GM12875 (cell line): ENCODE data around the gene CPE.

ENCODE experiments used
- H3K4me3 ChIP-seq: one replicate; pipeline ENCODE4 v1.5.1; 2011; ENCODE audit warnings: low read depth, low read length, control low read depth
- CTCF ChIP-seq: IDR thresholded peaks from 2 replicates; pipeline ENCODE4 v1.5.1; 2011; ENCODE audit warnings: low read depth, mild to moderate bottlenecking, control low read depth, inconsistent platforms, low read length, moderate library complexity, borderline replicate concordance; ENCODE audit not compliant: insufficient read depth

The CPE gene

DNA sequence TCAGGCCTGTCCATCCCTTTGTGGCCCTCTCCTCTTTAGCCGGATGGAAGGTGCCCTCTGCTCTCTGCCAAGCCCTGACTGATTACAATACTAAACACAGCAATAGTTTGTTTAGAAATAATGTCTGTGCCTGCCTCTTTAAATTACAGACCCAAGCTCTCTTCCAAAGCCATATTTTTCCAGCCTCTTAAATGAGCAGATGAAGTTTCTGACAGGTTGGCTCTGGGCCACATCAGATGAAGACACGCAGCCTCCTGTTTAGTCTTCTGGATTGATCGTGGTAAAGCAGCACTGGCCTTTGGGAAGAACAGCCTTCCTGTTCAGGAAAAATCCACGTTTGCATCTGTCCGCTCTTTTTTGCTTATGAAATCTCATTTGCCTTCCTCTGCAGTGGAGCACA, 133.6 kb downstream of the CPE start:
- no peak for TF ChIP-seq CTCF
- H3K4me3 ChIP-seq, result no peak overlapping the region

DNA sequence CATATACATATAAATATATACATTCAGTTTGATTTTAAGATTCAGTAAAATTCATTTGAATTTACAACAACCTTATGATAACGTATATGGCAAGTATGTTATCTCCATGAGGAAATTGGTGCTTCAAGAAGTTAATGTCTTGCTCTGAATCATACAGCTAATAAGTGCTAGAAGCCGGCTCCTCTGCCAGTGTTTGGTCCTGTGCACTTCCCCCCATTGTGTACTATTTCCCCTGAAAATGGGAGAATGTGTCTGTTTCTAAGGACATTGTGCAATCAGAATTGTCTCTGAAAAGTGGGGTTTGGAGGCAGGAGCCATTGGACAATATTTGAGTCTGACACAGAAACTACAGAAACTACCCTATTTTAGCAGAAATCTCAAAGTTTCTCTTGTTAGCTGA, 135.9 kb downstream of the CPE start:
- TF ChIP-seq CTCF, result no peak
- H3K4me3 ChIP-seq, result no peak overlapping the region

DNA sequence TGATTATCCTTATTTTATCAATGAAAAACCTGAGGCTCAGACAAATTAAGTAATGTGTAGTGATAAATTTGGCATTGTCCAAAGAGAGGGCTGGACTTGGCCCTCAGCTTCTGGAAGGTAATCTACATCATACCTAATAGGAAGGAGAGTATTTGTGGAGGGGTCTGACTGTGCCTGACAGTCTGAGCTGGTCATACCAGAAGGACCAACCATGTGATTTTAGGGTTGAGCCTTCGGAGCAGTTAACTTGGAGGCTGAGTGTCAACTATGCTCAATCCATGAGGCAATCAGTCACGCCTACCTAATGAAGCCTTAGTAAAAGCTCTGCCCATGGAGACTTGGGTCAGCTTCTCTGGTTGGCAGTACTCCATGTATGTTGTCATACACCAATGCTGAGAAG, 136.4 kb downstream of the CPE start:
- no peak overlapping the region for H3K4me3 ChIP-seq
- no peak for TF ChIP-seq CTCF

GRCh38 chr4:165516281-165516833, 137.5 kb downstream of the CPE start:
- TF ChIP-seq CTCF, result no peak
- no peak overlapping the region for H3K4me3 ChIP-seq

DNA sequence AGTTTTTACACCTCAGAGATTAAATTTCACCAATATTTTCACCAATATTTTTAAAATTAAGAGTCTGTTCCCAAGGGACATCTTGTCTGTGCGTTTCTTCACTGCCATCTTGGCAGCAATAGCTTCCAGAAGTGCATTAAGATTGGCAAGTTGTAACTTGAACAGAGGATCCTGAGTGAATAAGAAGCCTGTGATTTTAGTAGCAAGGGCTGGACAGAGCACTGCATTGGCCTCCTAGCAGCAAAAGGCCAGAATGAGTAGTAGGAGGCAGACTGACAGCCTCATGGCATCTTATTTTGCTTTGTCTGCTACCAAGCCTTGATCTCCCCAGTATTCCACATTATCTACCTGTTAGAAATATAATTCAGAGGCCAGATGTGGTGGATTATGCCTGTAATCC, 138.4 kb downstream of the CPE start:
- no peak for TF ChIP-seq CTCF
- no peak overlapping the region for H3K4me3 ChIP-seq

DNA sequence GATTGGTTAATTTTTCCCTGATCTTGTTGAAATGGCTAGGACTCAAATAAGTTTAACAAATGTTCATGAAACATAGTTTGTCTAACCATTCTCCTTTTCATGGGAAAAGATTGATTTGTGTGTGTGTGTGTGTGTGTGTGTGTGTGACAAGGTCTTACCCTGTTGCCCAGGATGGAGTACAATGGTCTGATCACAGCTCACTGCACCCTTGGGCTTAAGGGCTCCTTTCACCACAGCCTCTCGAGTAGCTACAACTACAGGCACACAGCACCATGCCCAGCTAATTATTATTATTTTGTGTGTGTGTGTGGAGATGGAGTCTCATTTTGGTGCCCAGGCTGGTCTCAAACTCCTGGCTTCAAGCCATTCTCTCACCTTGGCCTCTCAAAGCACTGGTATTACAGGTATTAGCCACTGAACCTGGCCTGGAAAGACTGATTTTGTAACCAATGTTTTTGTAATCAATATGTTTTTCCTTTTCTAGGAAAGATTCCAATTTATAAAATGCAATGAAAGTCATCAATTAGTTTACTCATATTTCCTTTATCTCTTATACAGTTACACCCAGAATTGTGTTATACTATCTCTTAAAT, 139.3 kb downstream of the CPE start:
- no peak for TF ChIP-seq CTCF
- H3K4me3 ChIP-seq, result no peak overlapping the region

GRCh38 chr4:165518686-165519085, 139.9 kb downstream of the CPE start:
- TF ChIP-seq CTCF, result no peak
- no peak overlapping the region for H3K4me3 ChIP-seq
